ENCODE measurements around the gene LTBP1.

LTBP1 gene

GRCh38 chr2:33204945-33205344 lies 258.2 kb downstream of the LTBP1 start:
- DNase-seq (ENCODE audit: low spot score), result no peak

- no peak for DNase-seq (ENCODE audit: low spot score)
Observed at GRCh38 chr2:33205693-33206434, 259.1 kb downstream of the LTBP1 start.

- DNase-seq (ENCODE audit: low spot score), result no peak
Observed at GRCh38 chr2:33207151-33207740, 260.5 kb downstream of the LTBP1 start.

- no peak for DNase-seq (ENCODE audit: low spot score)
Observed at GRCh38 chr2:33208400-33208799, 261.6 kb downstream of the LTBP1 start.

GRCh38 chr2:33209976-33210375 lies 263.2 kb downstream of the LTBP1 start:
- DNase-seq (ENCODE audit: low spot score), result no peak

GRCh38 chr2:33210626-33211025 lies 263.9 kb downstream of the LTBP1 start:
- no peak for DNase-seq (ENCODE audit: low spot score)

- DNase-seq (ENCODE audit: low spot score), result no peak
Observed at GRCh38 chr2:33212151-33212550, 265.4 kb downstream of the LTBP1 start.

- no peak for DNase-seq (ENCODE audit: low spot score)
Observed at GRCh38 chr2:33213244-33213643, 266.5 kb downstream of the LTBP1 start.

- no peak for DNase-seq (ENCODE audit: low spot score)
Observed at GRCh38 chr2:33213648-33214047, 266.9 kb downstream of the LTBP1 start.

GRCh38 chr2:33214436-33214835 lies 267.7 kb downstream of the LTBP1 start:
- no peak for DNase-seq (ENCODE audit: low spot score)

GRCh38 chr2:33214857-33215256 lies 268.1 kb downstream of the LTBP1 start:
- no peak for DNase-seq (ENCODE audit: low spot score)

GRCh38 chr2:33215299-33215698 lies 268.5 kb downstream of the LTBP1 start:
- DNase-seq (ENCODE audit: low spot score), result no peak

GRCh38 chr2:33215983-33216382 lies 269.2 kb downstream of the LTBP1 start:
- no peak for DNase-seq (ENCODE audit: low spot score)

GRCh38 chr2:33216508-33217182 lies 269.9 kb downstream of the LTBP1 start:
- no peak for DNase-seq (ENCODE audit: low spot score)

- DNase-seq (ENCODE audit: low spot score), result no peak
Observed at GRCh38 chr2:33217406-33217805, 270.7 kb downstream of the LTBP1 start.

GRCh38 chr2:33219114-33219513 lies 272.4 kb downstream of the LTBP1 start:
- DNase-seq (ENCODE audit: low spot score), result no peak

GRCh38 chr2:33219850-33220275 lies 273.1 kb downstream of the LTBP1 start:
- DNase-seq (ENCODE audit: low spot score), result no peak

- DNase-seq (ENCODE audit: low spot score), result no peak
Observed at GRCh38 chr2:33220533-33220932, 273.8 kb downstream of the LTBP1 start.

GRCh38 chr2:33221046-33221784 lies 274.5 kb downstream of the LTBP1 start:
- DNase-seq (ENCODE audit: low spot score), result no peak

- DNase-seq (ENCODE audit: low spot score), result no peak
Observed at GRCh38 chr2:33222309-33222708, 275.6 kb downstream of the LTBP1 start.

- DNase-seq (ENCODE audit: low spot score), result no peak
Observed at GRCh38 chr2:33223856-33224255, 277.1 kb downstream of the LTBP1 start.

- DNase-seq (ENCODE audit: low spot score), result no peak
Observed at GRCh38 chr2:33225350-33225749, 278.6 kb downstream of the LTBP1 start.

- DNase-seq (ENCODE audit: low spot score), result no peak
Observed at GRCh38 chr2:33226546-33226945, 279.8 kb downstream of the LTBP1 start.
